NT2/D1 (cell line): ENCODE measurements around the gene LZTR1.
"Not testable (repeated sequence)": the region's sequence is repeated elsewhere in the genome, so short reads cannot be mapped to it uniquely, and the experiment has no call there.

Source experiments
- DNase-seq: peaks from one replicate; pipeline ENCODE4 v3.0.0-alpha.2; 2011; ENCODE audit warnings: low read depth, low spot score
- H3K27me3 ChIP-seq: 2 replicates; pipeline ENCODE4 v1.6.0; 2011; ENCODE audit warnings: mild to moderate bottlenecking; ENCODE audit not compliant: insufficient read length, insufficient read depth
- H3K36me3 ChIP-seq: 2 replicates; pipeline ENCODE4 v1.6.1; 2011; ENCODE audit warnings: mild to moderate bottlenecking, low read length, mixed read lengths; ENCODE audit not compliant: insufficient read depth, insufficient read length
- H3K4me1 ChIP-seq: 2 replicates; pipeline ENCODE4 v1.5.1; 2011; ENCODE audit not compliant: insufficient read depth, insufficient read length
- H3K4me3 ChIP-seq: 2 replicates; pipeline ENCODE4 v1.5.1; 2011; ENCODE audit warnings: low read depth; ENCODE audit not compliant: insufficient read length
- H3K9ac ChIP-seq: 2 replicates; pipeline ENCODE4 v1.6.0; 2011; ENCODE audit warnings: low read depth; ENCODE audit not compliant: insufficient read length
- H3K9me3 ChIP-seq: 2 replicates; pipeline ENCODE4 v1.5.1; 2011; ENCODE audit warnings: mild to moderate bottlenecking, low read length; ENCODE audit not compliant: insufficient read depth
- SUZ12 ChIP-seq: IDR thresholded peaks from 2 replicates; pipeline ENCODE4 v1.6.1; 2011; ENCODE audit not compliant: insufficient read length, insufficient read depth; ENCODE audit errors: extremely low read depth
- YY1 ChIP-seq: IDR thresholded peaks from 2 replicates; pipeline ENCODE4 v1.6.1; 2011; ENCODE audit not compliant: insufficient read length, insufficient read depth
- ZNF274 ChIP-seq: IDR thresholded peaks from 2 replicates; pipeline ENCODE4 v1.6.1; 2011; ENCODE audit warnings: mild to moderate bottlenecking, low read depth, low read length

The LZTR1 gene

DNA sequence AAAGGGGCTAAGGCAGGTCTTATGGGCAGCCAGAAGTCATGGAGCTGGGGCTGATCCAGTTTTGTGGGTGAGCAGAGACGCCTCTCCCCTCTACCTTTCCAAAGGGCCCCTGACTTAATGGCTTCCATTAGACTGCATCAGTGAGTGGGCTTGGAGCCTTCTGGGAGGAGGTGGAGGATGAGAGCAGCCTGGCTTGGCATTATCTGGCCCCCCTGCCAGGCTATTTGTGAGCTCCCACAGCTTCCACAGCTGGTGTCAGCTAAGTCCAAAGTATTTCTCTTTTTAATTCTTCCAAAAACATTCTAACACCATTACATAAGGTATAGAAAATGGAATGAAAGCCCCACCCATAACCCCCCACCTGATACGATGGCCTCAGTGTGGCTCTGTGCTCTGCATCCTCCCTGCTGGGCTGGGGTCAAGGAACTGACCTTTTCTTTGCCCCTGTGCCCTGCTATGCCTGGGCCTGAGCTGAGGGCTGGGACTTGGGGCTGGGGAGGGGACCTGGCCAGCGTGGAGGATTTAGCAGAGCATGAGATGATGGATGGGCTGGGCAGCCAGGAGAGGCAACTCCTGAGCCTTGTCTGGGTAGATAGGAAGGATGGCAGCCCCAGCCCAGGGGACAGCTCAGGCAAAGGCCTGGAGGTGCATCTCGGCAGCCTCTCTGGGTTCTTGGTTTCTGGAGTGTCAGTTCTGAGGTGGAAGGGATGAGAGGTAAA, 11.0 kb upstream of the LZTR1 start:
- no peak overlapping the region for H3K9ac ChIP-seq

DNA sequence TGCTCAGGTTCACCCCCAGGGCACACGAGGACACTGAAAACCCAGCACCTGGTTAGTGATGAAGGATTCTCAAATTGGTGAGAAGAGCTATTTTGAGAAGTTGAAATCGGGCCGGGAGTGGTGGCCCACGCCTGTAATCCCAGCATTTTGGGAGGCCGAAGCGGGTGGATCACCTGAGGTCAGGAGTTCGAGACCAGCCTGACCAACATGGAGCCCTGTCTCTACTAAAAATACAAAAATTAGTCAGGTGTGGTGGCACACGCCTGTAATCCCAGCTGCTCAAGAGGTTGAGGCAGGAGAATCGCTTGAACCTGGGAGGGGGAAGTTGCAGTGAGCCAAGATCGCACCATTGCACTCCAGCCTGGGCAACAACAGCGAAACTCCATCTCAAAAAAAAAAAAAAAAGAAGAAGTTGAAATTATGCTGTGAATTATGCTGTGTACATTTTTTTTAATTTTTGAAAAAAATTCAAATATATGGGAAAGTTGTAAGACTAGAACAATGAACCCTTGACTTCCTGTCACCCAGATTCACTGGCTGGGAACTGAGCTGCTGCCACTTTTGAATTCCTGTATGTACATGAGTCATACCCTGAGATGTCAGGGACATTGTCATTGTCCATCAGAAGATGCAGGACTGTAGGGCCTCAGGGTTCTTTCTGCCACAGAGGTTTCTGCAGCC, 9.9 kb upstream of the LZTR1 start:
- DNase-seq, H3K36me3 ChIP-seq, H3K9me3 ChIP-seq, H3K9ac ChIP-seq, H3K4me3 ChIP-seq: not testable (repeated sequence)
- H3K27me3 ChIP-seq: peaks cover 19% of the 10 kb centered on the region
- H3K4me1 ChIP-seq: peaks cover 20% of the 10 kb centered on the region

More for the DNA sequence above, 11.0 kb upstream of the LZTR1 start:
- no peak for DNase-seq
- Histone ChIP-seq H3K27me3 (peaks cover 29% of the 10 kb centered on the region), H3K4me1 (peaks cover 22% of the 10 kb centered on the region), H3K36me3 (no peaks in the 10 kb centered on the region), H3K4me3 (no peak overlapping the region), H3K9me3 (no peaks in the 10 kb centered on the region)
- TF ChIP-seq YY1: no peak
- TF ChIP-seq ZNF274: no peak
- TF ChIP-seq SUZ12: no peak

DNA sequence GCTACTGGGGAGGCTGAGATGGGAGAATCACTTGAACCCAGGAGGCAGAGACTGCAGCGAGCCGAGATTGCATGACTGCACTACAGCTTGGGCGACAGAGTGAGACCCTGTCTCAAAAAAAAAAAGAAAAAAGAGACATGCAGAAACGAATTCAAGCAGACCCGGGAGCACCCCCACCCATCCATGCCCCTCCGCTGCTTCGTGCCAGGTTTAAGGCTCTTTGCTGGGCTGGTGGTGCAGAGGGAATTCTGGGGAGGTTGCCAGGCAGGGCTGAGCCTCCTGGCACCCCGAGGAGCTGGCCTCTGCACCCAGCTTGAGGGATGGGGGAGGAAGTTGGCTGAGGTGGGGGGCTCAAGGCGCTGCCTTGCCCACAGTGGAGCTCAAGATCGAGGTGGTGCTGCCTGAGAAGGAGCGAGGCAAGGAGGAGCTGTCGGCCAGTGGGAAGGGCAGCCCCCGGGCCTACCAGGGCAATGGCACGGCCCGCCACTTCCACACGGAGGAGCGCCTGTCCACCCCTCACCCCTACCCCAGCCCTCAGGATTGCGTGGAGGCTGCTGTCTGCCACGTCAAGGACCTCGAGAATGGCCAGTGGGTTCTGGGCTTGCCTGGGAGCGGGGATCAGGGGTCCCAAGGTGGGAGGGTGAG, 9.0 kb upstream of the LZTR1 start:
- H3K9ac ChIP-seq: no peak overlapping the region
- H3K9me3 ChIP-seq: no peaks in the 10 kb centered on the region
- H3K27me3 ChIP-seq: peaks cover 22% of the 10 kb centered on the region
- H3K4me3 ChIP-seq: no peak overlapping the region
- no peak for DNase-seq
- no peaks in the 10 kb centered on the region for H3K36me3 ChIP-seq
- H3K4me1 ChIP-seq: peaks cover 15% of the 10 kb centered on the region
- no peak for TF ChIP-seq SUZ12
- no peak for TF ChIP-seq ZNF274
- TF ChIP-seq YY1: no peak

GRCh38 chr22:20973634-20974286, 8.3 kb upstream of the LZTR1 start:
- H3K4me1 ChIP-seq: peaks cover 8% of the 10 kb centered on the region
- no peaks in the 10 kb centered on the region for H3K9me3 ChIP-seq
- no peaks in the 10 kb centered on the region for H3K36me3 ChIP-seq
- no peak overlapping the region for H3K4me3 ChIP-seq
- no peak overlapping the region for H3K9ac ChIP-seq
- no peak for TF ChIP-seq SUZ12
- no peak for TF ChIP-seq YY1
- no peak for TF ChIP-seq ZNF274
- H3K27me3 ChIP-seq: peaks cover 24% of the 10 kb centered on the region
- DNase-seq: no peak

- peak overlapping the region; percentile 10 for H3K9ac ChIP-seq
- no peak for DNase-seq
- no peaks in the 10 kb centered on the region for H3K9me3 ChIP-seq
- H3K4me1 ChIP-seq: peaks cover 8% of the 10 kb centered on the region
- H3K36me3 ChIP-seq: no peaks in the 10 kb centered on the region
- H3K4me3 ChIP-seq: no peak overlapping the region
- H3K27me3 ChIP-seq: peaks cover 19% of the 10 kb centered on the region
- TF ChIP-seq SUZ12: no peak
- TF ChIP-seq ZNF274: no peak
- TF ChIP-seq YY1: no peak
Observed at GRCh38 chr22:20974336-20974955, 7.7 kb upstream of the LZTR1 start.

- peaks cover 12% of the 10 kb centered on the region for H3K4me1 ChIP-seq
- TF ChIP-seq ZNF274 (no peak), SUZ12 (no peak), YY1 (no peak)
- no peak overlapping the region for H3K4me3 ChIP-seq
- no peaks in the 10 kb centered on the region for H3K36me3 ChIP-seq
- DNase-seq: no peak
- peaks cover 12% of the 10 kb centered on the region for H3K27me3 ChIP-seq
- H3K9ac ChIP-seq: peak overlapping the region; percentile 8
- no peaks in the 10 kb centered on the region for H3K9me3 ChIP-seq
Observed at GRCh38 chr22:20975541-20976290, 6.4 kb upstream of the LZTR1 start.
